ENCODE data around the gene THEMIS.

GRCh38 chr6:127868338-127868737 lies 32.5 kb downstream of the THEMIS start:
- TF ChIP-seq, protein P1, sequence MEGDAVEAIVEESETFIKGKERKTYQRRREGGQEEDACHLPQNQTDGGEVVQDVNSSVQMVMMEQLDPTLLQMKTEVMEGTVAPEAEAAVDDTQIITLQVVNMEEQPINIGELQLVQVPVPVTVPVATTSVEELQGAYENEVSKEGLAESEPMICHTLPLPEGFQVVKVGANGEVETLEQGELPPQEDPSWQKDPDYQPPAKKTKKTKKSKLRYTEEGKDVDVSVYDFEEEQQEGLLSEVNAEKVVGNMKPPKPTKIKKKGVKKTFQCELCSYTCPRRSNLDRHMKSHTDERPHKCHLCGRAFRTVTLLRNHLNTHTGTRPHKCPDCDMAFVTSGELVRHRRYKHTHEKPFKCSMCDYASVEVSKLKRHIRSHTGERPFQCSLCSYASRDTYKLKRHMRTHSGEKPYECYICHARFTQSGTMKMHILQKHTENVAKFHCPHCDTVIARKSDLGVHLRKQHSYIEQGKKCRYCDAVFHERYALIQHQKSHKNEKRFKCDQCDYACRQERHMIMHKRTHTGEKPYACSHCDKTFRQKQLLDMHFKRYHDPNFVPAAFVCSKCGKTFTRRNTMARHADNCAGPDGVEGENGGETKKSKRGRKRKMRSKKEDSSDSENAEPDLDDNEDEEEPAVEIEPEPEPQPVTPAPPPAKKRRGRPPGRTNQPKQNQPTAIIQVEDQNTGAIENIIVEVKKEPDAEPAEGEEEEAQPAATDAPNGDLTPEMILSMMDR (IDR thresholded peaks at IDR 0.05), result no peak
- no peak for TF ChIP-seq POLR2AphosphoS5 (IDR thresholded peaks at IDR 0.05)

Measured in suprapubic skin (tissue), 3 donors.